ENCODE data around the gene LIX1L. TPM values are rescaled to one million over a fixed set of nuclear protein-coding genes. Genes with fewer than 3 reads are reported as not detected.

The LIX1L gene
- total RNA-seq, 2 experiments from 2014 or later = 21.4 to 21.5 TPM

GRCh38 chr1:145977486-145978470 is 20.0 kb upstream of the LIX1L start:
- peak; percentile 48 for ATAC-seq (ENCODE audit: poor library complexity)
- peak overlapping the region; percentile 93 to 94 for H3K27ac ChIP-seq (ENCODE audit: low read depth in 1 of 2, low read length in 2 of 2)
- H3K4me1 ChIP-seq (ENCODE audit: insufficient read depth, low read length) = peaks cover 56% of the 10 kb centered on the region
- H3K27me3 ChIP-seq (ENCODE audit: control insufficient read depth in 1 of 2, insufficient read depth in 2 of 2, low read length in 2 of 2) = no peaks in the 10 kb centered on the region
- peak; percentile 83 for TF ChIP-seq CTCF (IDR thresholded peaks at IDR 0.05)
- no peaks in the 10 kb centered on the region for H3K9me3 Mint-ChIP-seq
- H3K36me3 Mint-ChIP-seq (ENCODE audit: low read depth) = peaks cover 11% of the 10 kb centered on the region
- peaks cover 14% of the 10 kb centered on the region for H3K36me3 ChIP-seq (ENCODE audit: insufficient read depth, low read length)
- peak; percentile 59 to 93 (median 68) for DNase-seq
- intact Hi-C loops (cut with DNase I, micrococcal nuclease) = loop anchor here (1.0 kb wide), 4 partner anchors 30 to 132 kb away; partner anchors contain the start of gene NUDT17 (in 1 of the 2)
- H3K27ac Mint-ChIP-seq = no peak overlapping the region
- ChIA-PET CTCF (interaction anchor here (0.6 to 9.4 kb wide), 26 partner anchors 8 to 132 kb away, joined by 3 to 151 read pairs (median 6); partner anchors contain the start of genes ANKRD34A, HJV, LIX1L and NUDT17), POLR2A (interaction anchor here (1.0 to 6.6 kb wide), 12 partner anchors 14 to 132 kb away, joined by 3 to 625 read pairs (median 7); partner anchors contain the start of genes ANKRD34A, LIX1L, NUDT17 and PEX11B)
- H3K4me3 ChIP-seq (ENCODE audit: low read length) = peak overlapping the region; percentile 45
- no peak overlapping the region for H3K4me3 Mint-ChIP-seq
- H3K4me1 Mint-ChIP-seq (ENCODE audit: low read depth) = peaks cover 12% of the 10 kb centered on the region
- no peaks in the 10 kb centered on the region for H3K9me3 ChIP-seq (ENCODE audit: control insufficient read depth in 1 of 2, insufficient read depth in 1 of 2, low read length in 2 of 2)
- H3K27me3 Mint-ChIP-seq = no peaks in the 10 kb centered on the region

GRCh38 chr1:145977016-145977415 is 19.2 kb upstream of the LIX1L start:
- peak overlapping the region in 1 of 2 donors; percentile 94 for H3K27ac ChIP-seq (ENCODE audit: low read depth in 1 of 2, low read length in 2 of 2)
- Mint-ChIP-seq H3K36me3 (ENCODE audit: low read depth) (peaks cover 11% of the 10 kb centered on the region), H3K27ac (no peak overlapping the region)

More at GRCh38 chr1:145977016-145977415, 19.2 kb upstream of the LIX1L start:
- H3K4me3 Mint-ChIP-seq = no peak overlapping the region
- DNase-seq (no peak), ATAC-seq (ENCODE audit: poor library complexity) (no peak)
- no peaks in the 10 kb centered on the region for H3K9me3 ChIP-seq (ENCODE audit: control insufficient read depth in 1 of 2, insufficient read depth in 1 of 2, low read length in 2 of 2)
- H3K9me3 Mint-ChIP-seq = no peaks in the 10 kb centered on the region
- H3K27me3 Mint-ChIP-seq = no peaks in the 10 kb centered on the region
- peaks cover 14% of the 10 kb centered on the region for H3K36me3 ChIP-seq (ENCODE audit: insufficient read depth, low read length)
- no peak for TF ChIP-seq CTCF (IDR thresholded peaks at IDR 0.05)
- ChIA-PET POLR2A (interaction anchor here (1.0 to 6.6 kb wide), 9 partner anchors 13 to 132 kb away, joined by 3 to 625 read pairs (median 14); partner anchors contain the start of genes ANKRD34A, LIX1L, NUDT17 and POLR3GL), CTCF (interaction anchor here (1.0 to 9.4 kb wide), 17 partner anchors 9 to 132 kb away, joined by 3 to 151 read pairs (median 8); partner anchors contain the start of genes ANKRD34A, LIX1L, NUDT17 and POLR3GL)
- peaks cover 15% of the 10 kb centered on the region for H3K4me1 Mint-ChIP-seq (ENCODE audit: low read depth)
- no peak overlapping the region for H3K4me3 ChIP-seq (ENCODE audit: low read length)
- no peaks in the 10 kb centered on the region for H3K27me3 ChIP-seq (ENCODE audit: control insufficient read depth in 1 of 2, insufficient read depth in 2 of 2, low read length in 2 of 2)
- H3K4me1 ChIP-seq (ENCODE audit: insufficient read depth, low read length) = peaks cover 48% of the 10 kb centered on the region
- intact Hi-C loops (cut with DNase I, micrococcal nuclease) = loop anchor here (1.0 kb wide), 4 partner anchors 30 to 132 kb away; partner anchors contain the start of gene NUDT17 (in 1 of the 2)
